HG02642 (cell line): ENCODE results near the gene GDF7.
"Not testable (repeated sequence)": the region's sequence is repeated elsewhere in the genome, so short reads cannot be mapped to it uniquely, and the experiment has no call there.

Experiments
- ATAC-seq: cut with Tn5 transposase; IDR thresholded peaks from one replicate; pipeline ENCODE4 v1.9.1; 2021; ENCODE audit warnings: mild to moderate bottlenecking; ENCODE audit not compliant: unreplicated experiment, poor library complexity

Gene GDF7

DNA sequence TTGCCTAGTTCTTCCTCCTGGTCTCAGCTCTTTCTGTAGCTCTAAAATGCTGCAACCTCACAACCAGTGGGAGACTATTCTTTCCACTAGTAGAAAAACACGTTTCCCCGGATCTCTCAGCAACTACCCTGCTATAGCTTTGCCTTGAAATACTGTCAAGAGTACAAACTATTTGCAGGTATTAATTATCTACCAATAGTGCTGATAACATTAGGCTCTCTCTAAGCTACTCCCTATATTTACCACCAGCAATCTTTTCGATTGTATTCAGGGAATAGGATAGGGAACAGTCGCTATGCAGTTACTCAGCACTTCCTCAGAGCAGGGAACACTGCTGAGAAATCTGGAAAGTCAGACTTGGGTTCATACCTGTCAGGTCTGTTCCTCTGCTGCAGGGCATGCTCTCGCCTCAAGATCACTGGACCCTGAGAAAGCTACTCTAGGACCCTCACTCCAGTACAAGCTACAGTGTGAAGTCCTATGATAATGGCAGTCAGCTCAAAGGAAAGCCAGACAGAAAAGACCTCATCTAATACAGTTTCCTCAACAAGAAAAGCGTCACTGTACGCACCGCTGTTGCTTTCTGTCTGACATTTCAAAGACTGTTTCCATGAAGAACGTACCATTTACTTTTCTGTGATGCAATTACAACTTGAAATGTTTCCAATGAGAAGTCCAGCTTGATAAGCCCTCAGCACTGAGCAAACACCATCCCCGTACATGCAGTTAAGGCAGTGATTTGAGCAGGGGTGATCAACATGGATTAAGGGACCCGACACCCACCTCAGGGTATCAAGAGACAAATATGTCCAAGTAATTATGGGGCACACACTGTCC is 22.7 kb downstream of the GDF7 start:
- no peak for ATAC-seq

DNA sequence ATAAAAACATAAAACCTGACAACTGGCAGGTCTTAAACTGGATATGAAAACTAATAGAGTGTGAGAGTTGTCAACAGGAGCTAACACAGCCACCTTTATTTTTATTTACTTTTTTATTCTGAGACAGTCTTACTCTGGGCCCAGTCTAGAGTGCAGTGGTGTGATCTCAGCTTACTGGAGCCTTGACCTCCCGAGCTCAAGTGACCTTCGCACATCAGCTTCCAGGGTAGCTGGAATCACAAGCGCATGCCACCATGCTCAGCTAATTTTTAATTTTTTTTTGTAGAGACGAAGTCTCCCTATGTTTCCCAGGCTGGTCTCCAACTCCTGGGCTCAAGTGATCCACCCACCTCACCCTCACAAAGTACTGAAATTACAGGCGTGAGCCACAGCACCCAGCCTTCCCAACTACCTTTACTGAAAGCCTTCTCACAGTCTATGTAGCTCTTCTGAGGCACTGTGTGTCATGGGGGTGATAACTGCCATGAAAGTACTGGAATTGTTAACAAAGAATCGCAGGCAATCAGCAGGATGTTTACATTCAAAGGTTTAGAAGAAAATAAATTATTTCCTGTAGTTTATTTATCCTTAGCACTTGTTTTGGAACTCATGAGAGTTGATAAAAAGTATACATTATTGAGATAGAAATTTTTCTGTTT is 24.3 kb downstream of the GDF7 start:
- no peak for ATAC-seq

DNA sequence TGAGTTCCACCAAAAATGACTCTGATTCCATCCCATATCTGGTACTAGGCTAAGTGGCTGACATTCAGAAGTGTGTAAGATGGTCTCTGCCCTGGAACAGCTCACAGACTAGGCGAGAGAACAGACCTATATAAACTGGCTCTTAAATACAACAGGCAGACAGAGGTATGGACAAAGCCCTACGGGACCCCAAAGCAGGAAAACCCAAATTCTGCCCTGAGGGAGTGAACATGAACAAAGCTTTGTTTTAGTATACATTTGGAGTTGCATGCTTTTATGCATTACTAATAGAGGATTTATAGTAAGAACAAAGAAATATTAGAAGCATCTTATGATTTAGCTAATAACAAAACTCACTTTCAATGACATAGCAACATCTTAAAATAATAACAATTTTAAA is 25.1 kb downstream of the GDF7 start:
- no peak for ATAC-seq

DNA sequence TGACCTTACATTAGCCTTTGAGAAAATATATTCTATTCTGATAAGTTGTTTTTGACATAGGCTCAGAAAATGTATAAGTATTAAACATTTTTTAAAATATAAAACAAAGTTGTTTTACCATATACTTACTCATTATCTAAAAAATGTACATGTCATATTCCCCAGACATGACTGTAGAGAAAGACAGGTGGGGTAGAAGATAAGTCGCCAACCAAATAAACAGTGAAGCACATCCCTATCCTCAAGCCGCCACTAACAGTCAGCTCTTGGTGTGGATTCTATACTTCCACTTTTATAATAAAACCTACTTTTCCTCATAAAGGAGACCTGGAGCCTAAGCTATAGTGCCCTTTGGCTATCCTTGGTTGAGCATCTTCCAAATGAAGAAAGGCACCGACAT is 26.4 kb downstream of the GDF7 start:
- ATAC-seq: no peak

DNA sequence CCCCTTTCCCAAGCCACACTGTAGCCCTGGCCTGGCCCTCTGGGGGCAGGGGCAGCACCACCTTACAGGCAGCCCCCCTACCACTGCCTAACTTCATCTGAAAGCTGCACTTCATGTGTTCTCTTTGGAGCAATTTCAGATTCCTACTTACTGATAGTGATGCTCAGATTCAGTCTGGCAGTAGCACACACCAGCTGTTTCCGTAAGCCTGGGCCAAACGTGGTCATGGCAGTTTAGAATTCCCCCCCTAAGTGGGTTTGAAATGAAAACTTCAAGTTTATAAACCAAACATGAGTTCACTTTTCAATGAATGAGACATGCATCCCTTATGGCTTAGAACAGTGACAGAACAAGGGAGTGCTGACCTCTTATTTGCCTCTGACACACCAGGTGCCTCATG is 29.4 kb downstream of the GDF7 start:
- no peak for ATAC-seq

DNA sequence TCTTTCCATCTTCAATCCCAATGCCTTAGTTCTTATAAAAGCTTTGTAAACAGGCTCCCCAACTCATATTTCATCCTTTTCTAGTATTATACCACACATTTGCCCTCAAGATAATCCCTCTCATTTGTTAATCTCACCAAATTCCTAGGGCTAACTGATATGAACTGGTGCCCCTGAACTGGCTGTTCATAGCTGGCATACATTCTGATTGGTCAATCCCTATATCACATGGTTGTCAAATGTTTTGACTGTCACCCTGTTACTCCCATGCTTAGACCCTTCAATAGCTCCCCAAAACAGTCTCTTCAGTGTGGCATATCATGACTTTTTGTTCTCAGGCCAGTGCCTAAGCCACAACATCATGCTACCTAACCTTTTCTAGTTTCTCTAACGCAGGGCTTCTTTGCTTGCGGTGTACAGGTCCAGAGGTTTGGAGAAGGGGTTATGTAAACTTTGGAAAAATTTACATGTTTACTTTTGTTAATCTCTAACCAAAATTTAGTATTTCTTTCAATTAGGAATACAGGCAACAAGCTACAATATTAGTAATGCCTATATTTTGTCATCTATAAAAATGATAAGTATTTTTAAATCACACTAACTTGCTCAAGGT is 30.5 kb downstream of the GDF7 start:
- ATAC-seq: no peak

DNA sequence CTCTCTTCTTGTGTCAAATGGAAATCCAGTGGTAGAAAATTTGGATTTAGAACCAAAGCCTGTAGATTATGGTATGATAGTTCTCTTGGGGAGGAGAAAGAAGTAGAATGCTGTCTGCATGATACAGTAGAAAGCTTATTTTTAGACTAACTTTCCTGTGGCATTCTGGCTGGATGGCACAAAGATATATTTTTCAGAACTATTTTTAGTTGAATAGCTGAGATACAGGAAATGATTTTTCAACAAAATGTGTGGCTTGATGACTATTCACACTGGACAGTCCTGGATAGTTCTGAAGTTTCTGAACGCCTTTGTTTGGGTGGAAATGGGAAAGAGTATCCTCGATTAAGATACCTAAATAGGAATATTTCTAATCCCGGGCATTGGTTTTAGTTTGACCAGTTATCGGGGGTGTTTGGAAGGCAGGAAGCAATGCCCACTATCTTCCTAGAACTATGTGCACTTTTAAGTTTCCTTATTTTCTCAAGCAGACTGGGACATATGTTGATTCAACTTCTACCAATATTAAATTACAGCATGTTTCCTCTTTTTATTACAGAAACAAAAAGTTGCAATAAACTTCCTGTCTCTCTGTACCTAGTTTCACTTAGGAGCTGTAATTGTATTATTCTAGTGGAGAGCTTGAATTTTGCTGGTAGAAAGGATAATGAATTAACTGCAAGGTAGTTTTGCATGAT is 32.1 kb downstream of the GDF7 start:
- ATAC-seq: no peak

DNA sequence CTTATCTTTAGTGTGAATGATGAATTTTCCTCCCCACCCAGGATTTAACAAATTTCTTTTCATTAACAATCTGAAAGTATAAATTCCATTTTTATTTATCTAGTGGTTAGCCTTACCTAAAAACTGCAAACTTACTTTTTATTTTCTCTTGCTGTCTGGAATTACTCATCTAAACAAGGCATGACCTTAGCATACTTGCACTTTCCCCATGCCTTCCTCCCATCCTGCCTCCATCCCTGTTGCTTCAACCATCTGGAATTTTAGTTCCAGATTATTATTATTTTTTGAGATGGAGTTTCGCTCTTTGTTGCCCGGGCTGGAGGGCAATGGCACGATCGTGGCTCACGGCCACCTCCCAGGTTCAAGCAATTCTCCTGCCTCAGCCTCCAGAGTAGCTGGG is 35.6 kb downstream of the GDF7 start:
- ATAC-seq: no peak

DNA sequence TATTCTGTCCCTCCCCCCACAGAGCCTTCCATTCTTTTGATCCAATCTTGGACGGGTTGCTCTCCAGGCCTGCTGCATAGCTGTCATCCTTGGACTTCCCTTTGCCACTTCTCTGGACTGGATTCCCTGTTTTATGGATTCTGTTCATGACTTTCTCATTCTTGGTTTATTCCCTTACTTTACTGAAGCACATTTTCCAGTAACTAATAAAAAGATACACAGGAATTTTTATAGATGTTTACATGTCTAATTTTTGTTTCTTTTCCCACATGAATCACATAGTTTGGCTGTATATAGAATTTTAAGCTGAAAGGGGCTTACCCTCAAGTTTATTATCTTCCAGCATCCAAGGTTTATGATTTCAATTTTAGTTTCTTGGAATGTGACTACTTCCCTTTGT is 37.9 kb downstream of the GDF7 start:
- no peak for ATAC-seq

DNA sequence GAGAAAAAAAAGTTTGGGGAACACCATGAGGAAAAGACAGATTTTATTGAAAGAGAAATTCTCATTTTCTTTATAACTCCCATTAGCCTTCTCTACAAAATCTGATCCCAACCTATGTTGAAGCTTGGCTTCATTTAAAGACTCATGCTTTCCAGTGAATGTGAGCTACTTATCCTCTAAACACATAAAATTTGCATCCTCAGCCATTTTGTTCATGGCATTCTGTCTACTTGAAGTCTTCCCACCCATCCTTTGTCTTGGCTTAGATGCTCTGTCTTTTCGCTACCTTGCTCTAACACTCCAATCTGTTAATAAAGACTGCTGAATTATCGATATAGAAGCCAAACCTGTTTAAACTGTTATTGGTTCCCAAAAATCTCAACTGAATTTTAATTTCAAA is 39.3 kb downstream of the GDF7 start:
- ATAC-seq: no peak

DNA sequence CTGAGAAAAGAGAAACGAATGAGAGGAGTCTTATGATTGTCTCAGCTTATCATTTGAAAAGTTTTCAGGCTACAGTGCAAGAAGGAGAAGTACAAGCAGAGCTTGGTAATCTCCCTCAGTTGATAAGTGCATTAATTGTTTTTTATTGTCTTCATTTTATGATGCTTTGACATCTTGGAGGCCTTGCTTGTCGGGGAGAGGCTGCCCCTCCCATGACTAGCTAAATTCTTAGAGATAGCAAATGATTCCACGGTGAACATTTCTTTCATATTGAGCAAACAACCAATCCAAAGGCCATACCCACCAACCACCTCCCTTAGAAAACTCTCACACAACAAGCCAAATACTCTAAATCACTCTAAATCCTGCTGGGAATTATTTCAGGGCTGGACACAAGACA is 39.8 kb downstream of the GDF7 start:
- no peak for ATAC-seq

DNA sequence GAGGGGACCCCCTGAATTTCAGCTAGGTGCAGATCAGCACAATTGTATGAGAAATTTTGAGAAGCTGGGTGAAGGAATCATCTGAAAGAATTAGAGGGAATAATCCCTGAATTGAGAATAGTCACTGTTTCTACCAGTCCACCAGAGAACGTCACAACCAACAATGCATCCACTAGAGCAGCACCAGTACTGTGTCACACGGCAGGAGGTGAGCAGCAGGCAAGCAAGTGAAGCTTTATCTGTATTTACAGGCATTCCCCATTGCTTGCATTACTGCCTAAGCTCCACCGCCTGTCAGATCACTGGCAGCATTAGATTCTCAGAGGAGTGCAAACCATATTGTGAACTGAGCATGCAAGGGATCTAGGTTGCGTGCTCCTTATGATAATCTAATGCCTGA is 40.7 kb downstream of the GDF7 start:
- no peak for ATAC-seq

DNA sequence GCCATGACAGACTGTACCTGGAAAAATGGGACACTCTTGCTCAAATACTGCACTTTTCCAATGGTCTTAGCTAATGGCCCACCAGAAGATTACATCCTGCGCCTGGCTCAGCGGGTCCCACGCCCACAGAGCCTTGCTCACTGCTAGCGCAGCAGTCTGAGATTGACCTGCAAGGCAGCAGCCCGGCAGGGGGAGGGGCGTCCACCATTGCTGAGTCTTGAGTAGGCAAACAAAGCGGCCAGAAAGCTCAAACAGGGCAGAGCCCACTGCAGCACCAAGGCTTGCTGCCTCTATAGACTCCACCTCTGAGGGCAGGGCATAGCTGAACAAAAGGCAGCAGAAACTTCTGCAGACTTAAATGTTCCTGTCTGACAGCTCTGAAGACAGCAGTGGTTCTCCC is 44.7 kb downstream of the GDF7 start:
- ATAC-seq: not testable (repeated sequence)

DNA sequence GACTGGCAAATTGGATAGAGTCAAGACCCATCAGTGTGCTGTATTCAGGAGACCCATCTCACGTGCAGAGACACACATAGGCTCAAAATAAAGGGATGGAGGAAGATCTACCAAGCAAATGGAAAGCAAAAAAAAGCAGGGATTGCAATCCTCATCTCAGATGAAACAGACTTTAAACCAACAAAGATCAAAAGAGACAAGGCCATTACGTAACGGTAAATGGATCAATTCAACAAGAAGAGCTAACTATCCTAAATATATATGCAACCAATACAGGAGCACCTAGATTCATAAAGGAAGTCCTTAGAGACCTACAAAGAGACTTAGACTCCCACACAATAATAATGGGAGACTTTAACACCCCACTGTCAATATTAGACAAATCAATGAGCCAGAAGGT is 46.6 kb downstream of the GDF7 start:
- not testable (repeated sequence) for ATAC-seq

DNA sequence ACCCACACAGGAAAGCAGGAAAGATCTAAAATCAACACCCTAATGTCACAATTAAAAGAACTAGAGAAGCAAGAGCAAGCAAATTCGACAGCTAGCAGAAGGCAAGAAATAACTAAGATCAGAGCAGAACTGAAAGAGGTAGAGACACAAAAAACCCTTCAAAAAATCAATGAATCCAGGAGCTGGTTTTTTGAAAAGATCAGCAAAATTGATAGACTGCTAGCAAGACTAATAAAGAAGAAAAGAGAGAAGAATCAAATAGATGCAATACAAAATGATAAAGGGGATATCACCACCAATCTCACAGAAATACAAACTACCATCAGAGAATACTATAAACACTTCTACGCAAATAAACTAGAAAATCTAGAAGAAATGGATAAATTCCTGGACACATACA is 47.5 kb downstream of the GDF7 start:
- not testable (repeated sequence) for ATAC-seq

DNA sequence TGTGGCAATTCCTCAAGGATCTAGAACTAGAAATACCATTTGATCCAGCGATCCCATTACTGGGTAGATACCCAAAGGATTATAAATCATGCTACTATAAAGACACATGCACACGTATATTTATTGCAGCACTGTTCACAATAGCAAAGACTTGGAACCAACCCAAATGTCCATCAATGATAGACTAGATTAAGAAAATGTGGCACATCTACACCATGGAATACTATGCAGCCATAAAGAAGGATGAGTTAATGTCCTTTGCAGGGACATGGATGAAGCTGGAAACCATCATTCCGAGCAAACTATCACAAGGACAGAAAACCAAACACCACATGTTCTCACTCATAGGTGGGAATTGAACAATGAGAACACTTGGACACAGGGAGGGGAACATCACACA is 49.2 kb downstream of the GDF7 start:
- ATAC-seq: not testable (repeated sequence)

DNA sequence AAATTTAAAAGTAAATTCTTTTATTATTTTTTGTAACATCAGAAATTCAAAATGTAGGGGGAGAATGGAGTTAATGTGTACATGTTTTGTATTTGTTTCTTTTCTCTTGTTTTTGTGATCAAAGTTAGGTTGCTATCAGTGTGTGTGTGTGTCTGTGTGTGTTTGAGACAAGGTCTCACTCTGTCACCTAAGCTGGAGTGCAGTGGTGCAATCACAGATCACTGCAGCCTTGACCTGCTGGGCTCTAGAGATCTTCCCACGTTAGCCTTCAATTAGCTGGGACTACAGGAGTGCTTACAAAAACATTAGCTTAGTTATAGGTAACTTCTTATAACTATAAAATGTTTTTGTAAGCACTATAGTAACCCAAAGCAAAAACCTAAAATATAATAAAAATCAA is 50.7 kb downstream of the GDF7 start:
- no peak for ATAC-seq

DNA sequence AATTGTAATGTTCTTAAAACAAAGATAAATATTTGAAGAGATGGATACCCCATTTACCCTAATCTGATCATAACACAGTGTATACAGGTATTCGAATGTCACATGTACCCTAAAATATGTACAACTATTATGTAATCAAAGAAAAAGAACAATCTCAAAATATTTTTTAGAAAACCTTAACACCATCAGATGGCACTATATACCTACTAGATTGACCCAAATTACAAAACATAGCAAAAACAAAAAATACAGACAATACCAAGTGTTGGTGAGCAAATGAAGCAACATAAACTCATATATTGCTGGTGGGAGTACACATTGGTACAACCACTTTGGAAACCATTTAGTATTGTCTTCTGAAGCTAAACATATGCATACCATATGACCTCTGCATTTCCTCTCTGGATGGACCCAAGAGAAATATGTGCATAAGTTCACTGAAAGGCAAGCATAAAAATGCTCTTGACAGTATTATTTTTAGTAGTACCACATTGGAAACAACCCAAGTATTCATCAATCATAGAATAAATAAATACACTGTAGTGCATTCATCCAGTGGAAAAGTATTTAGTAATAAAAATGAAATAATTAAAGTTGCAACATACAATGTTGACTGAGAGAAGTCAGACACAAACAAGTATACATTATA is 55.8 kb downstream of the GDF7 start:
- no peak for ATAC-seq

DNA sequence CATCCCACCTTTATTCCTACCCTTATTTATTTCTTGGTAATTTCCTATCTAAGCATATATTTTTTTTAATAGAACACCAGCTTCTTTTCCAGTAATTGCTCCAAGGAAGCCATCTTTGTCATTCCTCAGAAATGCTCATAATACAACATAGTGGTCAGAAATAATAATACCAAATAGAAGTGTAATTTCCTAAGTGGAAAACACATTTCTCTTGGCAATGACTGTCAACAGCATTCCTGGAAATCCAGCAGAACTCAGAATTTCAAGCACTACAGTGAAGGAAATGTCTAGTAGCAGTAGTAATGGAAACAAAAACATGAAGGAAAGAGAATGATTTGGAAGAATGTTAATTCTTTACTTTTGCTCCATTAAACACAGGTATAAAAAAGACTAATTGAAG is 56.6 kb downstream of the GDF7 start:
- no peak for ATAC-seq

DNA sequence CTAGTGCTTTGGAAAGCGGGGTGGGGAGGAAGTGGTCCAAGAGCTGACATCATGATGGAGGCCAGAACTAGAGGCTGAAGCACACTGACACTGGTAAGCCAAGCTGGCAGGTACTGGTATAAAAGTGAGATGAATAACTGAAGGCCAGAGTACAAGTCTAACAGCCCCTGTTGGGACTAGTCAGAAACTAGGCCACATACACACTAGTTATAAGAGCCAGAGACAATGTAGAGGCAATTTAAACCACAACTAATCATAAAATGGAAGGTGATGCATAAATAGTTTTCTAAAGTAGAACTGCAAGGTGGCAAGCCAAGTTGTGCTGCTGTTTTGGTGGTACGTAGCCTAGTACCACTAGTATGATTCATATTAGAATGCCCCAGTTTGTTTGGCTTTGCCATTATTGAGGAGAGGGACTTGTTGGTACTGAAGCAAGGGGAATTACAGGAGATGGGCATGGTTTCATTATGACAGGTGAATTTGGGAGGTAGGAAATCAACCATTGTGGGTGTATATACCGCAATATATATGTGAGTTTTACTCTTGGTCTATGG is 57.6 kb downstream of the GDF7 start:
- ATAC-seq: no peak
